Vagina (tissue), 2 donors: ENCODE results near the gene PKP4. TPM values are rescaled to one million over a fixed set of nuclear protein-coding genes. Genes with fewer than 3 reads are reported as not detected.

Source experiments
- DNase-seq, 2 donors: peaks; one replicate each; pipeline ENCODE4 v3.0.0-alpha.2; 2017; ENCODE audit errors: extremely low spot score in 2 of 2
- H3K27ac ChIP-seq: fragments of 200-600 bp; sonication (generic); one replicate; pipeline ENCODE4 v1.5.1; 2019
- H3K27me3 ChIP-seq: fragments of 200-600 bp; sonication (generic); one replicate; pipeline ENCODE4 v1.5.1; 2019
- H3K36me3 ChIP-seq, 2 donors: fragments of 200-600 bp; sonication (generic); one replicate each; pipeline ENCODE4 v1.5.1; 2017 to 2019
- H3K4me1 ChIP-seq: fragments of 200-600 bp; sonication (generic); one replicate; pipeline ENCODE4 v1.5.1; 2019
- H3K4me3 ChIP-seq, 2 donors: fragments of 200-600 bp; sonication (generic); 1 replicate in 1 of 2; 2 replicates in 1 of 2; pipeline ENCODE4 v1.5.1; 2016 to 2019
- H3K9me3 ChIP-seq: fragments of 200-600 bp; sonication (generic); one replicate; pipeline ENCODE4 v1.5.1; 2019
- POLR2A ChIP-seq, 2 donors: fragments of 450-650 bp; IDR thresholded peaks; one replicate each; pipeline ENCODE4 v1.6.1; 2017; ENCODE audit warnings: antibody characterized with exemption in 2 of 2, mild to moderate bottlenecking in 2 of 2, moderate library complexity in 2 of 2
- POLR2AphosphoS5 ChIP-seq, 2 donors: sonication (generic); formaldehyde crosslinking; IDR thresholded peaks; one replicate each; pipeline ENCODE4 v1.9.0; 2017; ENCODE audit warnings: antibody characterized with exemption in 2 of 2, mild to moderate bottlenecking in 2 of 2, low read depth in 1 of 2; ENCODE audit not compliant: insufficient read depth in 1 of 2
- intact Hi-C: fragments of 100-400 bp; cut with DNase I; formaldehyde crosslinking; loops from one replicate; pipeline ENCODE4 v1.15.1; 2023
- total RNA-seq: library from RNA; depleted of rRNA; stranded (reverse); fragments of >200 nt; gene quantifications from one replicate; pipeline ENCODE4 v1.2.3, GENCODE V29; 2016
- TF ChIP-seq, protein P1 (sequence below), 3 experiments: fragments of 450-650 bp in 2 of 3; fragments of 200-600 bp in 1 of 3; sonication (generic) in 1 of 3; IDR thresholded peaks; one replicate each; pipeline ENCODE4 v1.5.1; 2017 to 2019; ENCODE audit warnings: antibody characterized with exemption in 3 of 3, mild to moderate bottlenecking in 2 of 3, moderate library complexity in 2 of 3

PKP4 gene
- total RNA-seq, 1 donor from 2014 or later = 71.5 TPM

DNA sequence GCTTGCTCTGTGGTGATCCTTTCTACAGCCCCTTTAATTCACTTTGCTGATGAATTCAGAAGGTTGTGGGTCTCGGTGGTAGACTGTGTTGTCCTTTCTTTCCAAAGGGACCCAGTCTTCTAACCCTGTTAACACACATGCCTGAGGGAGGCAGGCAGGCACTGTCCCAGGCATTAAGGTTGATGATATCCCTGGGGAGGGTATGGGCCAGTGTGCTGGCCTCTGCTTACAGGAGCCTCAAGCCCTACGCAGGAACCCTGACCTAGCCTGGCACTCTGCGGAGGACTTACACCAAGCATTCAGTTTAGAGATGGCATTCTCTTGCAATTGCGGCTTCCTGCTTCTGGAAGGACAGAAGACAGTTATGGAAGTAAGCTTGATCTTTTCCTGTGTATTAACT, 102.5 kb downstream of the PKP4 start:
- Histone ChIP-seq H3K27me3 (no peaks in the 10 kb centered on the region), H3K27ac (no peak overlapping the region), H3K36me3 (no peaks in the 10 kb centered on the region), H3K9me3 (no peaks in the 10 kb centered on the region), H3K4me3 (no peak overlapping the region), H3K4me1 (no peaks in the 10 kb centered on the region)
- TF ChIP-seq POLR2AphosphoS5 (IDR thresholded peaks at IDR 0.05; ENCODE audit: insufficient read depth in 1 of 2, low read depth in 1 of 2) = no peak
- TF ChIP-seq, protein P1, sequence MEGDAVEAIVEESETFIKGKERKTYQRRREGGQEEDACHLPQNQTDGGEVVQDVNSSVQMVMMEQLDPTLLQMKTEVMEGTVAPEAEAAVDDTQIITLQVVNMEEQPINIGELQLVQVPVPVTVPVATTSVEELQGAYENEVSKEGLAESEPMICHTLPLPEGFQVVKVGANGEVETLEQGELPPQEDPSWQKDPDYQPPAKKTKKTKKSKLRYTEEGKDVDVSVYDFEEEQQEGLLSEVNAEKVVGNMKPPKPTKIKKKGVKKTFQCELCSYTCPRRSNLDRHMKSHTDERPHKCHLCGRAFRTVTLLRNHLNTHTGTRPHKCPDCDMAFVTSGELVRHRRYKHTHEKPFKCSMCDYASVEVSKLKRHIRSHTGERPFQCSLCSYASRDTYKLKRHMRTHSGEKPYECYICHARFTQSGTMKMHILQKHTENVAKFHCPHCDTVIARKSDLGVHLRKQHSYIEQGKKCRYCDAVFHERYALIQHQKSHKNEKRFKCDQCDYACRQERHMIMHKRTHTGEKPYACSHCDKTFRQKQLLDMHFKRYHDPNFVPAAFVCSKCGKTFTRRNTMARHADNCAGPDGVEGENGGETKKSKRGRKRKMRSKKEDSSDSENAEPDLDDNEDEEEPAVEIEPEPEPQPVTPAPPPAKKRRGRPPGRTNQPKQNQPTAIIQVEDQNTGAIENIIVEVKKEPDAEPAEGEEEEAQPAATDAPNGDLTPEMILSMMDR (IDR thresholded peaks at IDR 0.05) = no peak
- intact Hi-C loops = no loop called here
- DNase-seq = no peak

DNA sequence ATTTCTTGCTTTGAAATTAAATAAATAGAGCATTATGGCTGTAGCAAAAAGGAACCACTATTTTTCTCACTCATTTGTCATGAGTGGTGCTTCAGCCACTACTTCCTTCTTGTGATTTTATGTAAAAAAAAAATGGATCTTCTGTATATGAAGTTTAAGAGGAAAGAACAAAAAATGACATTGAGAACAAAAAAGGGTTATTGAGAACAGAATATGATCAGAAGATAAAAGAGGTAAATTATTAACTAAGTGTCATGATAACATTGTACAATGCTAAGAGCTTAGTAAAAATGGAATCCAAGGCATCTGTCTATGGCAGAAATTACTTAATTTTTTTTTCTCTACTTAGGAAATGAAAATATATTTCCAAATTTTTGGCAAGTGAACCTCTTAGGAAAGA, 103.5 kb downstream of the PKP4 start:
- Histone ChIP-seq H3K9me3 (no peaks in the 10 kb centered on the region), H3K4me3 (no peak overlapping the region), H3K4me1 (no peaks in the 10 kb centered on the region), H3K27ac (no peak overlapping the region), H3K36me3 (no peaks in the 10 kb centered on the region), H3K27me3 (no peaks in the 10 kb centered on the region)
- intact Hi-C loops = no loop called here
- DNase-seq = no peak
- TF ChIP-seq POLR2A (IDR thresholded peaks at IDR 0.05) (no peak), POLR2AphosphoS5 (IDR thresholded peaks at IDR 0.05; ENCODE audit: insufficient read depth in 1 of 2, low read depth in 1 of 2) (no peak)
- TF ChIP-seq, protein P1 (IDR thresholded peaks at IDR 0.05) = no peak

GRCh38 chr2:158561054-158561453, 104.3 kb downstream of the PKP4 start:
- H3K27ac ChIP-seq = no peak overlapping the region
- H3K4me1 ChIP-seq = no peaks in the 10 kb centered on the region
- H3K9me3 ChIP-seq = no peaks in the 10 kb centered on the region
- intact Hi-C loops = no loop called here
- H3K27me3 ChIP-seq = no peaks in the 10 kb centered on the region
- no peak for DNase-seq
- no peaks in the 10 kb centered on the region for H3K36me3 ChIP-seq
- H3K4me3 ChIP-seq = no peak overlapping the region
- TF ChIP-seq, protein P1 (IDR thresholded peaks at IDR 0.05) = no peak
- no peak for TF ChIP-seq POLR2AphosphoS5 (IDR thresholded peaks at IDR 0.05; ENCODE audit: insufficient read depth in 1 of 2, low read depth in 1 of 2)

DNA sequence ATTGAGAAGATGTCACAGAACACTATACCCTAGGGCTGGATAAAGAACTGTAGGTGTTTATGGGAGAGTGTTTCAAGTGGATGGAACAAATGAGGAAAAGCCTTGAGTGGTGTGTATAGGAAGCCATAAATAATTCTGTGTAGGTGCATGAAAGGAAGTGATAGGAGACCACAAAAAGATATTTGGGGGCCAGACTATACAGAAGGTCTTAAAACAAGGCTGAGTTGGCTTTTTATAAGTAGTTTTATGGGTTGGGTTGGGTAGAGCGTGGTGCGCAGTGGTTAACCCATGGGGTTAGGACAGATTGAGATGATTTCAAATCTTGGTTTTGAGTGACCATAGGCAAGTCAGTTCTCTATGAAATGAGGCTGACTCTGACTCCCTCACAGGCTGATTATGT, 110.5 kb downstream of the PKP4 start:
- H3K4me1 ChIP-seq = no peaks in the 10 kb centered on the region
- intact Hi-C loops = no loop called here
- no peaks in the 10 kb centered on the region for H3K36me3 ChIP-seq
- no peak for DNase-seq
- H3K4me3 ChIP-seq = no peak overlapping the region
- no peak overlapping the region for H3K27ac ChIP-seq
- TF ChIP-seq POLR2AphosphoS5 (IDR thresholded peaks at IDR 0.05; ENCODE audit: insufficient read depth in 1 of 2, low read depth in 1 of 2) (no peak), POLR2A (IDR thresholded peaks at IDR 0.05) (no peak)
- TF ChIP-seq, protein P1 (IDR thresholded peaks at IDR 0.05) = no peak
- H3K27me3 ChIP-seq = no peaks in the 10 kb centered on the region
- no peaks in the 10 kb centered on the region for H3K9me3 ChIP-seq

GRCh38 chr2:158569284-158569683, 112.5 kb downstream of the PKP4 start:
- no peak for TF ChIP-seq POLR2A (IDR thresholded peaks at IDR 0.05)
- no peak for TF ChIP-seq POLR2AphosphoS5 (IDR thresholded peaks at IDR 0.05; ENCODE audit: insufficient read depth in 1 of 2, low read depth in 1 of 2)
- TF ChIP-seq, protein P1 (IDR thresholded peaks at IDR 0.05) = no peak
- intact Hi-C loops = no loop called here
- Histone ChIP-seq H3K36me3 (no peaks in the 10 kb centered on the region), H3K4me1 (no peaks in the 10 kb centered on the region), H3K4me3 (no peak overlapping the region), H3K27ac (no peak overlapping the region), H3K9me3 (no peaks in the 10 kb centered on the region), H3K27me3 (no peaks in the 10 kb centered on the region)
- no peak for DNase-seq
